KMS-11 (cell line): ENCODE measurements around the gene ECSCR.

Experiments used
- H2AFZ ChIP-seq: fragments of 200-600 bp; sonication (generic); 2 replicates; pipeline ENCODE4 v1.6.1; 2016; ENCODE audit warnings: antibody characterized with exemption, mixed run types, low read depth
- H3K27ac ChIP-seq: fragments of 200-600 bp; sonication (generic); 2 replicates; pipeline ENCODE4 v1.6.1; 2016; ENCODE audit warnings: mild to moderate bottlenecking, mixed run types
- H3K27me3 ChIP-seq: fragments of 200-600 bp; sonication (generic); 2 replicates; pipeline ENCODE4 v1.6.1; 2017; ENCODE audit warnings: mild to moderate bottlenecking, low read depth, mixed run types, moderate library complexity; ENCODE audit not compliant: insufficient read depth
- H3K36me3 ChIP-seq: fragments of 200-600 bp; sonication (generic); 2 replicates; pipeline ENCODE4 v1.6.1; 2017; ENCODE audit warnings: mild to moderate bottlenecking, mixed run types; ENCODE audit not compliant: insufficient read depth
- H3K4me1 ChIP-seq: fragments of 200-600 bp; sonication (generic); 2 replicates; pipeline ENCODE4 v1.6.1; 2016; ENCODE audit warnings: mild to moderate bottlenecking, low read depth, mixed run types; ENCODE audit not compliant: poor library complexity, severe bottlenecking
- H3K4me2 ChIP-seq: fragments of 200-600 bp; sonication (generic); 2 replicates; pipeline ENCODE4 v1.7.0; 2016; ENCODE audit warnings: mild to moderate bottlenecking, mixed run types
- H3K4me3 ChIP-seq: fragments of 200-600 bp; sonication (generic); IDR thresholded peaks from 2 replicates; pipeline ENCODE4 v1.6.1; 2017; ENCODE audit warnings: low read depth, low read length, mixed read lengths; ENCODE audit not compliant: insufficient read depth
- H3K79me2 ChIP-seq: fragments of 200-600 bp; sonication (generic); 2 replicates; pipeline ENCODE4 v1.6.1; 2016; ENCODE audit warnings: low read depth, mixed run types; ENCODE audit not compliant: insufficient read depth
- H3K9ac ChIP-seq: fragments of 200-600 bp; sonication (generic); 2 replicates; pipeline ENCODE4 v1.6.1; 2016; ENCODE audit warnings: mild to moderate bottlenecking, mixed run types
- H4K20me1 ChIP-seq: fragments of 200-600 bp; sonication (generic); 2 replicates; pipeline ENCODE4 v1.6.1; 2016; ENCODE audit warnings: mild to moderate bottlenecking, mixed run types; ENCODE audit not compliant: insufficient read depth
- TF ChIP-seq, protein P1 (sequence below): fragments of 200-600 bp; sonication (generic); conservative IDR thresholded peaks from 2 replicates; pipeline ENCODE4 v1.6.1; 2017; ENCODE audit warnings: low read depth, mild to moderate bottlenecking, antibody characterized with exemption, low read length, moderate library complexity, mixed read lengths

ECSCR gene

GRCh38 chr5:139473565-139473964, 11.0 kb upstream of the ECSCR start:
- H3K4me1 ChIP-seq, result no peaks in the 10 kb centered on the region
- no peak overlapping the region for H2AFZ ChIP-seq
- TF ChIP-seq, protein P1, sequence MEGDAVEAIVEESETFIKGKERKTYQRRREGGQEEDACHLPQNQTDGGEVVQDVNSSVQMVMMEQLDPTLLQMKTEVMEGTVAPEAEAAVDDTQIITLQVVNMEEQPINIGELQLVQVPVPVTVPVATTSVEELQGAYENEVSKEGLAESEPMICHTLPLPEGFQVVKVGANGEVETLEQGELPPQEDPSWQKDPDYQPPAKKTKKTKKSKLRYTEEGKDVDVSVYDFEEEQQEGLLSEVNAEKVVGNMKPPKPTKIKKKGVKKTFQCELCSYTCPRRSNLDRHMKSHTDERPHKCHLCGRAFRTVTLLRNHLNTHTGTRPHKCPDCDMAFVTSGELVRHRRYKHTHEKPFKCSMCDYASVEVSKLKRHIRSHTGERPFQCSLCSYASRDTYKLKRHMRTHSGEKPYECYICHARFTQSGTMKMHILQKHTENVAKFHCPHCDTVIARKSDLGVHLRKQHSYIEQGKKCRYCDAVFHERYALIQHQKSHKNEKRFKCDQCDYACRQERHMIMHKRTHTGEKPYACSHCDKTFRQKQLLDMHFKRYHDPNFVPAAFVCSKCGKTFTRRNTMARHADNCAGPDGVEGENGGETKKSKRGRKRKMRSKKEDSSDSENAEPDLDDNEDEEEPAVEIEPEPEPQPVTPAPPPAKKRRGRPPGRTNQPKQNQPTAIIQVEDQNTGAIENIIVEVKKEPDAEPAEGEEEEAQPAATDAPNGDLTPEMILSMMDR, result no peak
- H3K4me3 ChIP-seq, result no peak overlapping the region
- no peaks in the 10 kb centered on the region for H3K79me2 ChIP-seq
- H4K20me1 ChIP-seq, result no peaks in the 10 kb centered on the region
- H3K9ac ChIP-seq, result no peak overlapping the region
- H3K4me2 ChIP-seq, result no peak overlapping the region
- no peaks in the 10 kb centered on the region for H3K36me3 ChIP-seq
- no peak overlapping the region for H3K27ac ChIP-seq
- H3K27me3 ChIP-seq, result no peaks in the 10 kb centered on the region

DNA sequence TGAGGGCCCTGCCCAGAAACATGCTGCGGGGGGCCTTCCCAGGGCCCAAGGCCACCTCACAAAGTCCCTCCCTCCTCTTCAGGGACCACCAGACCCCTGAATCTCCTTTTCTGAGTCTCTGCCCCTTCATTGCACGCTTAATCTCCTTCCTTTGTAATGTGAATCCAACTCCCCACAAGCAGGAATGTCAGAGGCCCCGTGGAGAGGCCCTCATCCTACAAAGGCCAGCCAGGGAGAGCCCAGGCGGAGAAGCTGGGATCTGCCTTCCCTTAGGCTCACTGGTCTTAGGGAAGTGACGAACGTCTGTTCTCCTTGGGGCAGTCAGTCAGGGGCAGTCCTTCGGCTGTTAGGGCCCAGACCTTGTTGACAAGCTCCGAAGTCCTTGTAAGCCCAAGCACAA, 10.6 kb upstream of the ECSCR start:
- H3K27ac ChIP-seq, result no peak overlapping the region

GRCh38 chr5:139472386-139473030, 10.0 kb upstream of the ECSCR start:
- H3K27ac ChIP-seq, result no peak overlapping the region

More for the DNA sequence above, 10.6 kb upstream of the ECSCR start:
- H4K20me1 ChIP-seq, result no peaks in the 10 kb centered on the region
- H3K9ac ChIP-seq, result no peak overlapping the region
- no peak overlapping the region for H2AFZ ChIP-seq
- no peaks in the 10 kb centered on the region for H3K79me2 ChIP-seq
- no peaks in the 10 kb centered on the region for H3K27me3 ChIP-seq
- TF ChIP-seq, protein P1, result no peak
- no peak overlapping the region for H3K4me2 ChIP-seq
- no peaks in the 10 kb centered on the region for H3K36me3 ChIP-seq
- H3K4me1 ChIP-seq, result no peaks in the 10 kb centered on the region
- no peak overlapping the region for H3K4me3 ChIP-seq

DNA sequence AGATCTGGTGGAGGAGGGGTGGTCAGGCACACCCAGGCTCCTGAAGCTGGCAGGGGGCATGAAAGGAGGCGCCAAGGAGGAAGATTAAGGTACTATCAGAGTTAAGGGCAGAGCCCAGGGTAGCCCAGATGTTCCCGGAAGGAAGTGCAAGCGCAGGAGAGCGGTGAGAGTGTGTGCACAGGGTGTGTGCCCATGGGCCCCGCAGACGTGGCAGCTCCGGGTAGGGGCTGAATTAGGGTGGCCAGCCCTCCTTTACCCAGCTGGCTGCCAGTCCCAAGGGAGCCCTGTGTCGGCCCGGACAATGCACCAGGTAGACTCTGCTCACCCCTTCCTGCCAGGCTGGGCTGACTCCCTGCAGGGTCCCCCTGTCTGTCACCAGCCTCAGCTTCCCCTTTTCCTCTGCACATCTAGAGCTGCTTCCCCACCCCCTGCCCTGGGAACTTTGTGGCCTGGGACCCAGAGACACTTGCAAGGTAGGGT, 8.3 kb upstream of the ECSCR start, which contains the start of gene SMIM33:
TSS of gene SMIM33 (plus strand) at position 184 of the 480 bp plus-strand sequence. CDS start at position 302, 118 bp downstream.
- H3K36me3 ChIP-seq, result no peaks in the 10 kb centered on the region
- H3K27me3 ChIP-seq, result no peaks in the 10 kb centered on the region
- no peak within 1 kb of the TSS for H2AFZ ChIP-seq
- H3K4me2 ChIP-seq, result no peak within 1 kb of the TSS
- TF ChIP-seq, protein P1, result no peak
- H4K20me1 ChIP-seq, result no peaks in the 10 kb centered on the region
- H3K79me2 ChIP-seq, result no peaks in the 10 kb centered on the region
- no peak within 1 kb of the TSS for H3K9ac ChIP-seq
- no peak within 1 kb of the TSS for H3K27ac ChIP-seq
- no peak within 1 kb of the TSS for H3K4me3 ChIP-seq
- H3K4me1 ChIP-seq, result no peaks in the 10 kb centered on the region

More at GRCh38 chr5:139472386-139473030, 10.0 kb upstream of the ECSCR start:
- no peaks in the 10 kb centered on the region for H4K20me1 ChIP-seq
- no peaks in the 10 kb centered on the region for H3K79me2 ChIP-seq
- TF ChIP-seq, protein P1, result no peak
- no peaks in the 10 kb centered on the region for H3K4me1 ChIP-seq
- no peak overlapping the region for H3K9ac ChIP-seq
- H3K27me3 ChIP-seq, result no peaks in the 10 kb centered on the region
- no peak overlapping the region for H3K4me3 ChIP-seq
- H3K4me2 ChIP-seq, result no peak overlapping the region
- no peaks in the 10 kb centered on the region for H3K36me3 ChIP-seq
- no peak overlapping the region for H2AFZ ChIP-seq
